Skin of body (tissue), 2 donors: ENCODE data around the gene C8A. TPM values are rescaled to one million over a fixed set of nuclear protein-coding genes. Genes with fewer than 3 reads are reported as not detected.

Source experiments
- DNase-seq: peaks from one replicate; lab custom pipeline; 2025; lab: John Stamatoyannopoulos, UW
- total RNA-seq: library from RNA; depleted of rRNA; stranded (reverse); fragments of >200 nt; gene quantifications from one replicate; pipeline ENCODE4 v1.2.3, GENCODE V29; 2014

C8A gene
- total RNA-seq, 1 donor from 2014 or later: not detected

- DNase-seq: no peak
Measured at GRCh38 chr1:56924116-56924515, 69.5 kb downstream of the C8A start.

DNA sequence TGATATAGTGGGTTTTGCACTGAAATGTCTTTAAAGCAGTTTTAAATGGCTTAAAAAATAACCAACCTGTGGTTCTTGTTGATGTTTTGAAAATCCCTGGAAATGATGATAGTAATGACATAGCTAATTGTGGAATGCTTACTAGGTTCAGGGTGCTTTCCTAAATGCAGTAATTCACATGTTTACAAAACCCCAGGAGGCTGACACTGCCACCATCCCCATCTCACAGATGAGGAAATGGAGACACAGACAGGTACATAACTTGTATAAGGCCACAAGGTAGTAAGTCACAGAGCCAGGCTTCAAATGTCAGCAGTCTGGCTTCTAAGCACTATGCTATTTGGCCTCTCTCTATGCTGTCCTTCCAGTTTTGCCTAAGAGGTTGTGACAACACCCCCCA is 70.6 kb downstream of the C8A start:
- DNase-seq: no peak

DNA sequence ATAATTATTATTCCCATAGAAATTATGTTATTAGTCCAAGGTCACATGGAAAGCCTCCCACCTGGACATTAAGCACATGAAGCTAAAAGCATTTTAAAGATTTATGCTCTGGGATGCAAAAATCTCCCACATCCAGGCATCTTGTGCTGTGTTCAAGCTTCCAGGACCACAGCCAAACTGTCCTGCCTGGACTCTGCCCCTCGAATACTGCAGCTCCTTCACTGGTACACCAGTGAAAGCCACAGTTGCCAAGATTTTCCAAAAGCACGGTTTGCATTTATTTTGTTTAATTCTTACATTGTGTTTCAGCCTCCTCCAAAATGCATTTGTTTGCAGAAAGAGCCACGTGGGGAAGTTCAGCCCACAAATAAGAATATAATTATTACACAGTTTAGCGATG is 72.6 kb downstream of the C8A start:
- DNase-seq: no peak

DNA sequence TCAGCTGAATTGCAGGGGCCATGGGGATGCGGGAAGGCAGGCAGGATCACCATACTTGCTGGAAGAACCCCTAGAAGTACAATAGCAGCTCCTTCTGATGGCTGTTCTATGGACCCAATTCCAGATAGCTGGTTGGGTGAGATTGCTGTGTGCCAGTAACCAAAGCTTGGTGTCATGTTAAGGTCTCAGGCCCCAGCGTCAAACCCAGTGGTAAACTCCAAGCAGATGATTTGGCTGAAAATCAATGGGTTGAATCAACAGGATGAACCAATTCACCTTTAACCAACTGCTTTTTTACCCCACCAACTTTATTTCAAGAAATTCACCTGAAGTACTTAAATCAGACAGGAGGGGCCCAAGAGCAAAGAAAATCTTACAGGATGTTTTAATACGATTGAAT is 73.4 kb downstream of the C8A start:
- DNase-seq: no peak

GRCh38 chr1:56929492-56929891 is 74.9 kb downstream of the C8A start:
- no peak for DNase-seq

DNA sequence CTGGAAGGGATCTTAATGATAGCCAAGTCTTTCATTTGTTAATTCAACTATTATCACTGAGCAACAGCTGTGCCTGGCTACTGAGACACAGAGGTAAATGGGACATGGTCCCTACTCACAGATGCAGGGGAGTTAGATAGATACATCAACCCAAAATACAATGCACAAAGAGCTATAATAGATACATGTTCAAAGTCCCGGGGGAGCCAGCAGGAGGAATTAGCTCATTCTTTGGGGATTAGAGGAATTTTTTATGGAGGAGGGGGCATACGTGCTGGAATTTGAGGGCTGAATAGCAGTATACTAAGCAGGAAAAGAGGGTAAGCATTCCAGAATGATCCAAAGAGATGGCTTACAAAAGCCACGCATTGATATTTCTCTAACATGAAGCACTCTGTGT is 76.6 kb downstream of the C8A start:
- no peak for DNase-seq

DNA sequence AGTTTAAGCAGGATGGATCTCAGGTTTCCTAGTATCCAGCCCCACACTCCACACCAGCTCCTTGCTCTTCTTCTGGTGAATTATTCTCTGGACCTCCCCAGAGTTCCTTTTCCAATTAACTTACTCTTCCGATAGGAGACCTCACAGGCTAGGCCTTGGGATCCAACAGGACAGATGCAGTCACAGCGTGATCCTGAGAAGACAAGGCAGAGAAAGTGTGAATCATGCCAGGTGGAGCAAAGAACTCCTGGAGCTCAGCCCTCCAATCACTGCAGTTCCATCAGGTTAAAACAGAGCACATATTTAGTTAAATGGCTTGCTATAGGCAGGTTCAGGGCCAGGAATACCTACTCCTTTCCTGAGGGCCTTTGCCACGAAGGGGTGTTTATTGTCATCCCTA is 77.1 kb downstream of the C8A start:
- DNase-seq: no peak

DNA sequence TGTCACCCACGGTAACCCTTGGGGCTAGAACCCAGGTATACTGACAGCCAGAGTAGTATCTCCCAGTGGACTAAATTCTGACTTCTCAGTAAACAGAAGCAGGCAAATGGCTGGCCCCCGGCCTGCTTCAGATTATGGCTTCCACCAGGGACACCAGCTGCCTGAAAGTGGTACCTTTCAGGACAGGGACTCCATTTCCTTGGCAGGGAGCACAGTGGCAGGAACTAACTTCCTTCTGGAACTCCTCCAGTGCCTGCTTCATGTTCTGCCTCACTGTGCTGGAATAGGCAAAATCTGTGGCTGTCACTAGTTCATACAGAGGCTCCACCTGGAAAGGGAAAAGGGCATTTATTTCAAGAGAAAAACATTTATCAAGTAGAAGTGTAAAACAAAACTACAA is 78.6 kb downstream of the C8A start:
- DNase-seq: no peak

DNA sequence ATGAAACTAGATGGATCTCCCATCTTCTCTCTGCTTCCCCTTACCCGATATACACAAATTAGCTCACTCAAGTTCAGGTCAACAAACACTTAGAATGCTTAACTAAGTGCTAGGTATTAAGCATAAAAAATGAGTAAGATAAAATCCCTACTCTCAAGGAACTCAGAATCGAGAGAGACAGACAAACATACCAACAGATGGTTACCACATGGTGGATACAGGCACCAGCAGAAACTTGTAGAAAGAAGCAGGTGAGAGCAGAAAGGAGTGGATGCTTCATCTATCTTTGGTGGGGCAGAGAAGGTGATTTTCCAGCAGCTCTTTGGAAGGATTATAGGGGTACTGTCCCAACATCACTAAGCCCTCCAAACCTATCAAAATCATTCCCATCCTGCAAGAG is 79.0 kb downstream of the C8A start:
- DNase-seq: no peak

DNA sequence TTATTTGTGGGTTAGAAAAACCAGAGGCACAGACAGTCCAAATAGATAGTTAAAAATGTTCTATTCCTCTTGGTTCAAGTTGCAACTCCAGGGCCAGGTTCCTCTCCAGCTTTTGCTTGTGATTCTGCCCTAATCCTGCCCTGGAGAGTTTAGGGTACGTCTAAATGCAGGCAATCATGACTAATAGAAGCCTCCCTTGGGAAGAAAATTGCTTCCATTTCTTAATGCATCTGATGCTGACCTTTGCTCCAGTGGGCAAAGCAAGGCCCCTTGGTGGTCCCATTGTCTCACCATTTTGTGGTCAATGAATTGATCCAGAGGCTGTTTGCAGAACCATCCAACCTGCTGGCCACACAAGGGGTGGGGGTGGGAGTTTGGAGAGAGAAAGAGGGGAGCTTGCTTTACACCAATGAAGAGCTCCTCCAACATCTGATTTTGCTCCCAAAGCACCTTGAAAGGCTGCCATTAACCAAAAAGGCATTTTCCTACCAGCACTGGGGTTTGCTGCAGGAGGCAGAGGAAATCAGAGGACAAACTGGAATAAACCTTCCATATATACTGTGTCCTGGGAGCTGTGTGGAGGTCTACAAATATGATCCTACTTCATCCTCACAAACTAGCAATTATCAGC is 79.9 kb downstream of the C8A start:
- no peak for DNase-seq

DNA sequence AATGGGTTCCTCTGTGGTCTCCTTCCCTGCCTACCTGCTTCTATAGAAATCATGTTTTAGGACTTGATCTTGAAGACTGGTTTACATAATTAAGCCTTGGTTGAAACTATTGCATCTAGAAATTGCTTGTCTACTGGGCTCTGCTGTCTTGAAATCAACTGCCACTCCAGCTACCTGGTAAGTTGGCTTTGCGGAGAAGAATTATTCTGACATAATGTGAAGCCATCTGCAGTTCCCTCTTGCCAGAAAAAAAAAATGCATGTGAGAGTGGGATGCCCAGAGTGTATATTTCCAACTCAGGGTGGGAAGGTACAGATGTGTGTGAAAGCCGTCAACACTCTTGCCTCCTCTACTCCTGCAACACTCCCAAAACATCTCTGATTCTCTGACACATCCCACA is 84.0 kb downstream of the C8A start:
- no peak for DNase-seq

GRCh38 chr1:56939209-56939608 is 84.6 kb downstream of the C8A start:
- no peak for DNase-seq

- DNase-seq: no peak
Measured at GRCh38 chr1:56940039-56940438, 85.4 kb downstream of the C8A start.

DNA sequence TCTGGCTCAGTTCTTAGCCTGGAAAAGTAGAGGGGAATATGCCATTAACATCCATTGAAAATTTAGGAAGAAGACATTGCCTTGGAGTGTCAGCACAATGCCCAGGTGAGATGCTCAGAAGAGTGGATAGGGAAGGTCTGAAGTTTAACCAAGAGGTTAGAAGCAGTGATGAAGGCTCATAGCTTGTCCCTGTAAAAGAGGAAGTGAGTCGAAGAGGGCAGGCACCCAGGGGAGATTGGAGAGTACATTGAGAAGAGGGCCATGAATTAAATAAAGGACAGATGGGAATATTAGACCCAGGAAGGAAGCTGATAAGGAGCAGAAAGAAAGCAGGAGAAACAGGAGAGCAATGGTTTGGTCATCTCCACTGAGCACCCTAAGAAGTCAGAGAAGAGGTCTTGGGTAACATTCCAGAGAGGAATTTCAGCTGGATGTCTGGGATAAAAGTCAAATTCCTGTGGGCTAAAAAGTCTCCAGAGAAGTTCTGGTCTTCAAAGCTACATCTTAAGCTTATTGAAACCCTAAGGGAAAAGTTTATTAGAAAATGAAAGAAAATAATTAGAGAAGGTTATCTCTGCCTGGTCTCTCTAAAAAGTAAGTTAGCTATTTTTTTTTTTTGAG is 93.9 kb downstream of the C8A start:
- DNase-seq: no peak

GRCh38 chr1:56952501-56952900 is 97.9 kb downstream of the C8A start:
- no peak for DNase-seq

GRCh38 chr1:56953386-56953785 is 98.8 kb downstream of the C8A start:
- DNase-seq: no peak

GRCh38 chr1:56954664-56955063 is 100.1 kb downstream of the C8A start:
- DNase-seq: no peak

- DNase-seq: no peak
Measured at GRCh38 chr1:56957931-56958330, 103.3 kb downstream of the C8A start.

DNA sequence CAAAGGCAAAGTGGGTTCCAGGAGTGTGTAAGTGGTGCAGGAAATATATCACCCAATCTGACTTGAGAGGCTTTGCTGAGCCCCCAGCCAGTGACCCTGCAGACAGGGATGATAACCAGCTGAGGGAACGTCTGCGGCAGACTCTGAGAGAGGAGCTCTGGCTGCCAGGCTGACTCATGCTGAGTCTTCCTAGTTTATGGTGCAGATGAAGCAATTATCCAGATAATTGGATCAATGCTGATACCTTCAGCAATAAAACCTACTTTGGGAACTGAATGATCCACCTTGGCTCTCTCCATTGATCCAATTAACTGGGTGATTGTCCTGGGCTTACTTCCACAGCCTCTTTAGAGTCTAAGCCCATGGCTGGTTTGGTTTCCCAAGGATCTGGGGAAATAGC is 103.9 kb downstream of the C8A start:
- DNase-seq: no peak

DNA sequence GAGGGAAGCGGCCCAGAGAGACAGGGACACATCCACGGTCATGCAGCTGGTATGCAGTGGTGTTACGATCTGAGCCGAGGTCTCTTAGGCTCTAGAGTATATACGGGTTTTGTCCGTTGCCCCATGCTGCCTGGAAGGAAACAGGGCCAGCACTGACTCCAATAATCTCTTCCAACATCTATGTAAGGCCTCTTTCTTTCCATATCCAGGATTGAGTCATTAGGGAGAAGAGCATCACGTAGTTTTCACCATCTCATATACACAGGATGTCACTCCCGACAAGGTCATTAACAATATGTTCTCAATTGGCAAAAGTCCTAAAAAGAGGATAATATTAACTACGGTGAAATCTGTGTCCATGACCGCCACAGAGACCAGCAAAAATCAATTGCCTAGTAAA is 106.8 kb downstream of the C8A start:
- DNase-seq: no peak

DNA sequence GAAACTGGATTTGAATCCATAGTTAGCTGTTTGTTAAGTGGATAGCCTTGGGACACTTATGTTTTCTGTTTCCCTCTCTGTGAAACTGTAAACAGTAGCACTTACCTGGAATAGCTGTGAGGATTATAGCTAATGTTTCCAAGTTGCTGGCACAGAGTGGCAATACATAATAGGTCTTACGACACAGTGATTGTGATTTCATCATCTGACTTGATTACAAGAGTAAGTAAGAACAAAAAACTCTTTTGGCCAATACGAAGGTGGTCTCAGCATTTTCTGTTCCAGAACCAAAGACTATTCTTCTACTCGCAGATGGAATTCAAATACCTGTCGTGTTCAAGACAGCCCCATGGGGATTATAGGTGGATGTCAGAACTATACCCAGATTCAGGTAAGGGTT is 109.1 kb downstream of the C8A start:
- DNase-seq: no peak

- DNase-seq: no peak
Measured at GRCh38 chr1:56964349-56965017, 109.9 kb downstream of the C8A start.

DNA sequence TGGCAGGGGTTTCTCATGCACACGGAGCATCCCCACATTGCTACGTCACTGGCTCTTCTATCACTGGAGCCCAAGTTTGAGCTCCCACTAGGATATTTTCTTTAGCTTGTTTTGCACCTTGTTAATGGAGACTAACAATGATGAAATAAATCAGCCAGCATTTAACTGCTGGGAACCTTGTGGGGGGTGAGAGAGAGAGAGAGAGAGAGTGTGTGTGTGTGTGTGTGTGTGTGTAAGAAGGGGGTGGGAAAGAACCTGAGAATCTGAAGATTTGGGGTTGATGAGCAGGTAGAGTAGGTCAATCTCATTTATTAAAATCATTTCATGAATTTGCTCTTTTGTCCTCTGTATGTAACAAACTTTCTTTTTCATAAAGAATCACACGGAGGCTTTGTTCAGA is 110.6 kb downstream of the C8A start:
- DNase-seq: no peak
